Measurements from ENCODE around the gene GAD2.

GAD2 gene

GRCh38 chr10:26216585-26217395 lies at the start of gene GAD2:
Gene GAD2 (plus strand): TSS chr10:26216774. CDS start chr10:26216810, 36 bp downstream.
- no peak for DNase-seq (ENCODE audit: low read depth in 2 of 2)

GRCh38 chr10:26169466-26169865 lies 47.1 kb upstream of the GAD2 start:
- no peak for DNase-seq (ENCODE audit: low read depth in 2 of 2)

GRCh38 chr10:26172131-26172530 lies 44.4 kb upstream of the GAD2 start:
- DNase-seq (ENCODE audit: low read depth in 2 of 2) = no peak

DNA sequence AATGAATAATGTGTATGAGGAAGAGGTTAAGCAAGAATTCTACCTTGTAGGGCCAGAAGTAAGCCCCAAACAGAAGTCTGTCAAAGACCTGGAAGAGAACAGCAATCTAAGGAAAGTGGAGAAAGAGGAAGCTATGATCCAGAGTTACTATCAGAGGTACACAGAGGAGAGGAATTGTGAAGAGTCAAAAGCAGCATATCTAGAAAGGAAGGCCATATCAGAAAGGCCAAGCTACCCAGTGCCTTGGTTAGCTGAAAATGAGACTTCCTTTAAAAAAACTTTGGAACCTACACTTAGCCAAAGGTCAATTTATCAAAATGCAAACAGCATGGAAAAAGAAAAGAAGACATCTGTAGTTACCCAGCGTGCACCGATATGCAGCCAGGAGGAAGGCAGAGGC lies 42.7 kb upstream of the GAD2 start:
- DNase-seq (ENCODE audit: low read depth in 2 of 2) = no peak

GRCh38 chr10:26177341-26177740 lies 39.2 kb upstream of the GAD2 start:
- DNase-seq (ENCODE audit: low read depth in 2 of 2) = no peak

DNA sequence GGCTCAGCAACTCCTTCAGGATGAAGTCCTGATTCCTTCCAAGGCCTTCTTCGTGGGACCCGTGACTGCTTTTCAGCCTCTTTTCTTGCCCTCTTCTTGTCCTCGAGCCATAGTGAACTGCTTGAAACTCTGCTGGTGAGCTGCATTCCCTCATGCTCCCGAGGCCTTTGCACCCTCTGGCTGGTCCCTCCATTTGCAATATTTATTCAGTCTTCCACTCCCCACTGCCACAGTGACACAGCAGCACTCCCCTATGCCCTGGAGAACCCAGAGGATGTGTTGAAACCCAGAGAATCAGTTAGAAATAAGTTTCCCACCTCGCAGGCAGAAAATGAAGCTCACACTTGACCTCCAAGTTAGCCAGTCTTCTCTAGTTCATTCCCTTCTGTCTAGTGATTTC lies 22.3 kb upstream of the GAD2 start:
- DNase-seq (ENCODE audit: low read depth in 2 of 2) = no peak

DNA sequence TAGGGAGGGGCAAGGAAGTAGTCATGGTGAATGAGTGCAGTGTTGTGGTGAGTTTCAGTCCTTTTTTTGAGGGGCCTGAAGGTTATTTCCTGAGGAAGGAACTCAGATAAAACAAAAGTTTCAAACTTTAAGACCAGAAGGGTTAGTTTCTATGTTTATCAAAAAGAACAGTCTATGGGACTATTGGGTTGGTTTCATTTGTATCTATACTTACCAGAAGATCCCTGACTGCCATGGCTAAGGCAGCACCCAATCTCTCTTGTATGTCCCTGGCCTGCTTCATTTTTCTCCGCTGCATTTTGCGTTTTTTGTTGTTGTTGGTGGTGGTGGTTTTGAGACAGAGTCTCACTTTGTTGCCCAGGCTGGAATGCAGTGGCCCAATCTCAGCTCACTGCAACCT lies 19.3 kb upstream of the GAD2 start:
- no peak for DNase-seq (ENCODE audit: low read depth in 2 of 2)

- no peak for DNase-seq (ENCODE audit: low read depth in 2 of 2)
These were observed 18.5 kb upstream of the GAD2 start for GRCh38 chr10:26198119-26198518.

DNA sequence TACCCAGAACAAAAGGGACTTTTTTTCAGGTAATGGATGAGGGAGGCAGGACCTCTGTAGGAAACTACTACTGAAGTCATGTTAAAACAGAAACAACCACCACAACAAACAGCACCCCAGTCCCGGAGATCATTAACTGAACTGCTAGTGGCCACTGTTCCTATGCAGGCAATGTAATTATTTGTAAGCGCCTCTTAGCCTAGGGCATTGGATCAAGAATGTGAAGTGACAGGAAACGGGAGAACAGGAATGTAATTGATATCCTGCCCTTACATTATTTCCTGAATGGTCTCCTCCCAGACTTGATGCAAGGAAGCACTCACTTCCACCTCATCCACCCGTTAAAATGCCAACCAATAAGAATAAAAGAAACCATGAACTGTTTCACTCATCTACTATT lies 16.7 kb upstream of the GAD2 start:
- no peak for DNase-seq (ENCODE audit: low read depth in 2 of 2)

DNA sequence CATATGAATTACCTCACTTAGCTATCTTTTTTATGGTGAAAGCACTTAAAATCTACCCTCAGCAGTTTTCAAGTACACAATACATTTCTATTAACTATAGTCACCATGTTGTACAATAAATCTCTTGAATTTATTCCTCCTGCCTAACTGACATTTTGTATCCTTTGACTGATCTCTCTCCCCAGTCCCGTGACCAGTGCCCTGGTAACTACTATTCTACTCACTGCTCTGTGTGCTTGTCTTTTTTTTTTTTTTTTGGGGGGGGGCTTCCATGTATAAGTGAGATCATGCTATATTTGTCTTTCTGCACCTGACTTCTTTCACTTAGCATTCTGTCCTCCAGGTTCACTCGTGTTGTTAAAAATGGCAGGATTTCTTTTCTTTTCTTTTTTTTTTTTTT lies 11.4 kb upstream of the GAD2 start:
- DNase-seq (ENCODE audit: low read depth in 2 of 2) = no peak

- DNase-seq (ENCODE audit: low read depth in 2 of 2) = no peak
These were observed 4.7 kb upstream of the GAD2 start for GRCh38 chr10:26211781-26212444.

- no peak for DNase-seq (ENCODE audit: low read depth in 2 of 2)
These were observed 4.1 kb upstream of the GAD2 start for GRCh38 chr10:26212511-26212910.

DNA sequence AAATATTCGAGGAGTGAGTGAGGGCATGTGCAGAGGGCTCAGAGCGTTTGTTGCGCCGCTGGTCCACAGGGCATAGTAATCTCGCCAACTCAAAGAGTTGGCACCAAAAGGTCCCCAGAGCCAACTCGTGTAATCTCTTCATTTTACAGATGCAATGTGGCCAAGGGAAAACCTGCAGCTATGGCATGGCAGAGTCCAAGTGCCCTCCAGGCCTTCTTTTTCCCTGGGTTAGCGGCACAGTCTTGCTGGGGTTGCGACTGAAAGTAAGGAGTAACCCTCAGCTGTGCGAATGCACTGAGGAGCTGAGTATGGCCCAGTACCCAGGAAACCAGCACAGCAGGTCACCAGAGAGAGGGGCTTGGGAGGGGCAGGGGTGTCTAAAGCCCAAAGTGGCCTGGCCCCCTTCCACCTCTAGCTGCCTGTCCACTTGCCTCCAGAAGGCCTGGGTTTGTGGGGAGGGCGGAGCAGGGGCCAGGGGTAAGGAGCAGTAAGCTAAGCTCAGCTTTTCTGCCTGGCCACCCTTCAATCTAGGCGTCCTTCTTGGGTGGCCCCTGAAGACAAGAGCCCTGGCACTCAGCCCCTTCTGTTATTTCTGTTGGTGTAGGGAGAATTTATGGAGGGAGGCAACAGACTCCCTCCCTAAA lies 3.3 kb upstream of the GAD2 start:
- no peak for DNase-seq (ENCODE audit: low read depth in 2 of 2)

- no peak for DNase-seq (ENCODE audit: low read depth in 2 of 2)
These were observed 2.6 kb upstream of the GAD2 start for GRCh38 chr10:26214004-26214403.

GRCh38 chr10:26214551-26215395 lies 1.8 kb upstream of the GAD2 start:
- no peak for DNase-seq (ENCODE audit: low read depth in 2 of 2)

- no peak for DNase-seq (ENCODE audit: low read depth in 2 of 2)
These were observed 1.1 kb upstream of the GAD2 start for GRCh38 chr10:26215396-26215934.

DNA sequence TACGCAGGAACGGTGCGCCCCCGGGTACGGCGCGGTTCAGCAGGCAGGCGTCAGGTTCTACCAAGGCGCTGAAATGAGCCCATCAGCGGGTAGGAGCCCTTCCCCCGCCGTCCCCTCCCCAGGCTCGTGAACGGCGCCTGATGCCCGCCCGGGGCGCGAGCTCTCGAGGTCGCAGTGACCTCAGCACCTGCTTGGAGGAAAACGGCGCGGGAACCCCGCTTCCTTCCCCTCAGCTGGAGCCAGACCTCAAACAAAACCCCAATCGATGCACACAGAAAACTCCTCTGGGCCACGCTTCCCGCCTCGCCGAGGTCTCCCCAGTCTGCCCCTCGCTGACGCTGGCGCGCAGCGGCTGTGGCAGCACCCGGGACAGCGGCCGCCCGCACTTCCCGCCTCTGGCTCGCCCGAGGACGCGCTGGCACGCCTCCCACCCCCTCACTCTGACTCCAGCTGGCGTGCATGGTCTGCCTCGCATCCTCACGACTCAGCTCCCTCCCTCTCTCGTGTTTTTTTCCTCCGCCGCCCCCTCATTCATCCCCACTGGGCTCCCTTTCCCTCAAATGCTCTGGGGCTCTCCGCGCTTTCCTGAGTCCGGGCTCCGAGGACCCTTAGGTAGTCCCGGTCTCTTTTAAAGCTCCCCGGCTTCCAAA lies 514 bp upstream of the GAD2 start:
- DNase-seq (ENCODE audit: low read depth in 2 of 2) = peak; percentile 27 to 34

DNA sequence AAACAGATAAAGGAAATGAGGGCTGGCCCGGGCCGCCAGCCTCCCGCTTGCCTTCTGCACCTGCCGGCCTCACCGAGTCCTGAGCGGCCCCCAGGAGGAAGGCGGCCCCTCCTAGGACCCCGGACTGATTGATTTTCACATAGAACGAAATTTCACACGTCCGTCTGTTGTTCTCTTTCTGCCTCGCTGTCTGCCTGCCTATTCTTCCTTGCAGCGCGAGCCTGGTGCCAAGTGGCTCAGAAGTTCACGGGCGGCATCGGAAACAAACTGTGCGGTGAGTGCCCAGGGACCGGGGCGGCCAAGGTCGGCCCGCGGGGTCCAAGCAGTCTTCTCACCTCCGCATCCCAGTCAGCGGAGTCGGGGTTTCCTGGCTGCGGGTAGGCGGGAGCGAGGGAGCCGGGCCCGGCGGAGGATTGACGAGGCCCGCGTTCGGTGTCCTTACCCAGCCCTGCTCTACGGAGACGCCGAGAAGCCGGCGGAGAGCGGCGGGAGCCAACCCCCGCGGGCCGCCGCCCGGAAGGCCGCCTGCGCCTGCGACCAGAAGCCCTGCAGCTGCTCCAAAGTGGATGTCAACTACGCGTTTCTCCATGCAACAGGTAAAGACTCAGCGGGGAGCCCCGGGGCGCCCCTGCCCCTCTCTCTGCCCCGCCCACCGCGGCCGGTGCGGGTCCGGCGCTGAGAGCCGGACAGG lies 967 bp downstream of the GAD2 start:
- DNase-seq (ENCODE audit: low read depth in 2 of 2) = no peak

DNA sequence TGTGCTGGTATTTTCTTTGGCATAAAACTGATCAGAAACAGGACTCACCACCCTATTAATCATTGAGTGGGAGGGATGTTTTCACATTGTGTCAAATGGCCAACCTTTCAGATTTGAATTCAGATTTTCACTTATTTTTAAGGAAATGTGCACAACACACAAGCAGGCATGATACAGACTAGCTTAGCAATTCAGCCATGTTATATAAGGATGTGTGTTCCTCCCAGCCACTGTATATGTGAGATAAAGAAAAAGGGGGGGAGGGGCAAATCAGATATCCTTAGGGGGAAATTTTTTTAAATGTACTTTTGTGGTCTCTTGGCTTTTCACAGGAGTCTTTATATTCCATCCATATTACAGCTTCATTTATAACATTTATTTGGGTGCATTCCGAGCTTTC lies 3.1 kb downstream of the GAD2 start:
- DNase-seq (ENCODE audit: low read depth in 2 of 2) = no peak

- DNase-seq (ENCODE audit: low read depth in 2 of 2) = no peak
These were observed 4.3 kb downstream of the GAD2 start for GRCh38 chr10:26220901-26221300.

GRCh38 chr10:26221541-26221940 lies 5.0 kb downstream of the GAD2 start:
- no peak for DNase-seq (ENCODE audit: low read depth in 2 of 2)
